Measurements from ENCODE around the gene FGF6.

The FGF6 gene

GRCh38 chr12:4486980-4487379 is 41.4 kb upstream of the FGF6 start:
- H3F3A ChIP-seq (ENCODE audit: insufficient read depth, low read length), result peaks cover 5% of the 10 kb centered on the region; the same call in 1 of the 2 replicates
- TF ChIP-seq CTCF (IDR thresholded peaks at IDR 0.05; ENCODE audit: low read length) (no peak), EZH2 (optimal IDR thresholded peaks at IDR 0.05; ENCODE audit: low read depth, low read length) (no peak), EZH2phosphoT487 (IDR thresholded peaks at IDR 0.05; ENCODE audit: low read length) (no peak)

GRCh38 chr12:4486049-4486699 is 40.6 kb upstream of the FGF6 start:
- H3K79me2 ChIP-seq (ENCODE audit: low read length), result no peaks in the 10 kb centered on the region
- no peak overlapping the region; the same call in 1 of the 2 replicates for H3K27ac ChIP-seq (ENCODE audit: low read length)
- H3K9me3 ChIP-seq (replicated peaks; ENCODE audit: insufficient read depth, low read length), result no peaks in the 10 kb centered on the region
- no peak overlapping the region for H3K4me3 ChIP-seq (ENCODE audit: low read length)
- peaks cover 5% of the 10 kb centered on the region; the same call in 1 of the 2 replicates for H3F3A ChIP-seq (ENCODE audit: insufficient read depth, low read length)
- H3K4me1 ChIP-seq (ENCODE audit: low read length), result no peaks in the 10 kb centered on the region
- no peak overlapping the region for H2AFZ ChIP-seq (ENCODE audit: low read length)
- H3K9me2 ChIP-seq (replicated peaks; ENCODE audit: insufficient read depth, low read length), result no peaks in the 10 kb centered on the region
- H3K4me2 ChIP-seq (ENCODE audit: low read depth, low read length), result no peak overlapping the region
- TF ChIP-seq EZH2 (optimal IDR thresholded peaks at IDR 0.05; ENCODE audit: low read depth, low read length) (no peak), CTCF (IDR thresholded peaks at IDR 0.05; ENCODE audit: low read length) (no peak), EZH2phosphoT487 (IDR thresholded peaks at IDR 0.05; ENCODE audit: low read length) (no peak)
- no peak overlapping the region for H3K9ac ChIP-seq (ENCODE audit: low read length)
- no peak for DNase-seq
- no peaks in the 10 kb centered on the region for H3K27me3 ChIP-seq (replicated peaks; ENCODE audit: insufficient read depth, low read length)
- no peaks in the 10 kb centered on the region for H4K20me1 ChIP-seq (ENCODE audit: insufficient read depth, low read length)
- H3K36me3 ChIP-seq (replicated peaks; ENCODE audit: insufficient read depth, low read length), result no peaks in the 10 kb centered on the region; the same call in 1 of the 2 replicates

More at GRCh38 chr12:4486980-4487379, 41.4 kb upstream of the FGF6 start:
- no peak for DNase-seq
- Histone ChIP-seq H3K27ac (ENCODE audit: low read length) (peak overlapping the region; percentile 31; the same call in 1 of the 2 replicates), H3K4me2 (ENCODE audit: low read depth, low read length) (peak overlapping the region; percentile 7; the same call in 1 of the 2 replicates), H3K27me3 (replicated peaks; ENCODE audit: insufficient read depth, low read length) (no peaks in the 10 kb centered on the region), H3K9me3 (replicated peaks; ENCODE audit: insufficient read depth, low read length) (no peaks in the 10 kb centered on the region), H3K4me3 (ENCODE audit: low read length) (no peak overlapping the region), H3K4me1 (ENCODE audit: low read length) (no peaks in the 10 kb centered on the region), H3K79me2 (ENCODE audit: low read length) (no peaks in the 10 kb centered on the region), H2AFZ (ENCODE audit: low read length) (no peak overlapping the region), H4K20me1 (ENCODE audit: insufficient read depth, low read length) (no peaks in the 10 kb centered on the region), H3K9me2 (replicated peaks; ENCODE audit: insufficient read depth, low read length) (no peaks in the 10 kb centered on the region), H3K9ac (ENCODE audit: low read length) (no peak overlapping the region), H3K36me3 (replicated peaks; ENCODE audit: insufficient read depth, low read length) (no peaks in the 10 kb centered on the region; the same call in 1 of the 2 replicates)

- H3K36me3 ChIP-seq (replicated peaks; ENCODE audit: insufficient read depth, low read length), result no peaks in the 10 kb centered on the region
- H3K27me3 ChIP-seq (replicated peaks; ENCODE audit: insufficient read depth, low read length), result no peaks in the 10 kb centered on the region
- no peaks in the 10 kb centered on the region for H3K79me2 ChIP-seq (ENCODE audit: low read length)
- H3K9ac ChIP-seq (ENCODE audit: low read length), result no peak overlapping the region
- DNase-seq, result no peak
- no peaks in the 10 kb centered on the region for H4K20me1 ChIP-seq (ENCODE audit: insufficient read depth, low read length)
- no peaks in the 10 kb centered on the region for H3K9me2 ChIP-seq (replicated peaks; ENCODE audit: insufficient read depth, low read length)
- no peak overlapping the region for H3K27ac ChIP-seq (ENCODE audit: low read length)
- H3K4me3 ChIP-seq (ENCODE audit: low read length), result no peak overlapping the region
- H2AFZ ChIP-seq (ENCODE audit: low read length), result no peak overlapping the region
- TF ChIP-seq EZH2phosphoT487 (IDR thresholded peaks at IDR 0.05; ENCODE audit: low read length) (no peak), CTCF (IDR thresholded peaks at IDR 0.05; ENCODE audit: low read length) (no peak)
- peaks cover 5% of the 10 kb centered on the region; the same call in 1 of the 2 replicates for H3F3A ChIP-seq (ENCODE audit: insufficient read depth, low read length)
- no peak overlapping the region for H3K4me2 ChIP-seq (ENCODE audit: low read depth, low read length)
- no peaks in the 10 kb centered on the region for H3K4me1 ChIP-seq (ENCODE audit: low read length)
- H3K9me3 ChIP-seq (replicated peaks; ENCODE audit: insufficient read depth, low read length), result no peaks in the 10 kb centered on the region
Observed at GRCh38 chr12:4483885-4484823, 38.5 kb upstream of the FGF6 start.

All from MM.1S (cell line).